ENCODE data around the gene RDX. TPM values are rescaled to one million over a fixed set of nuclear protein-coding genes. Genes with fewer than 3 reads are reported as not detected.

The RDX gene
- total RNA-seq, 1 experiment from 2014 or later, result 76.8 TPM

DNA sequence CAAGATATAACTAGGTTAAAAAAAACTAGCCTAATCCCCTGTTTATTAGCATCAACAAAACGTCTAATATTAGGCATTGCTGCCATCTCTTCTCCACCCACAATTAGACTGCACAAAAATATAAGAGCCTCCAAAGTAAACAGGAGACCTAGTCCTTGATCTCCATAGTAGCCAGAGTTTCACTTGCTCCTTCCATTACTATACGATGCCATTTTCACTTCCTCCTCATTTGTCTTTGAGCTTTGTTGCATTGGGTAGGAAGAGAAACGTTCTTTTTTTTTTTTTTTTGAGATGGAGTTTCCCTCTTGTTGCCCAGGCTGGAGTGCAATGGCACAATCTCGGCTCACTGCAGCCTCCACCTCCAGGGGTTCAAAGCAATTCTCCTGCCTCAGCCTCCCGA is 42.3 kb upstream of the RDX start:
- no peak for DNase-seq
- H3K4me3 Mint-ChIP-seq (ENCODE audit: low read depth, unreplicated experiment), result no peak overlapping the region
- CTCF ChIA-PET, result interaction anchor here (0.5 kb wide), 1 partner anchor 43 kb away, joined by 3 read pairs; no protein-coding TSS in a partner anchor
- no peaks in the 10 kb centered on the region for H3K27me3 Mint-ChIP-seq (ENCODE audit: unreplicated experiment)
- no peak overlapping the region for H3K27ac Mint-ChIP-seq (ENCODE audit: unreplicated experiment)
- peaks cover 23% of the 10 kb centered on the region for H3K36me3 Mint-ChIP-seq (ENCODE audit: insufficient read depth, unreplicated experiment)
- no TSS peak for BruUV-seq (replicated peaks)
- peaks cover 36% of the 10 kb centered on the region for H3K4me1 Mint-ChIP-seq (ENCODE audit: low read depth, unreplicated experiment)
- TF ChIP-seq, protein P1, sequence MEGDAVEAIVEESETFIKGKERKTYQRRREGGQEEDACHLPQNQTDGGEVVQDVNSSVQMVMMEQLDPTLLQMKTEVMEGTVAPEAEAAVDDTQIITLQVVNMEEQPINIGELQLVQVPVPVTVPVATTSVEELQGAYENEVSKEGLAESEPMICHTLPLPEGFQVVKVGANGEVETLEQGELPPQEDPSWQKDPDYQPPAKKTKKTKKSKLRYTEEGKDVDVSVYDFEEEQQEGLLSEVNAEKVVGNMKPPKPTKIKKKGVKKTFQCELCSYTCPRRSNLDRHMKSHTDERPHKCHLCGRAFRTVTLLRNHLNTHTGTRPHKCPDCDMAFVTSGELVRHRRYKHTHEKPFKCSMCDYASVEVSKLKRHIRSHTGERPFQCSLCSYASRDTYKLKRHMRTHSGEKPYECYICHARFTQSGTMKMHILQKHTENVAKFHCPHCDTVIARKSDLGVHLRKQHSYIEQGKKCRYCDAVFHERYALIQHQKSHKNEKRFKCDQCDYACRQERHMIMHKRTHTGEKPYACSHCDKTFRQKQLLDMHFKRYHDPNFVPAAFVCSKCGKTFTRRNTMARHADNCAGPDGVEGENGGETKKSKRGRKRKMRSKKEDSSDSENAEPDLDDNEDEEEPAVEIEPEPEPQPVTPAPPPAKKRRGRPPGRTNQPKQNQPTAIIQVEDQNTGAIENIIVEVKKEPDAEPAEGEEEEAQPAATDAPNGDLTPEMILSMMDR (IDR thresholded peaks at IDR 0.05; ENCODE audit: unreplicated experiment), result no peak
- H3K9me3 Mint-ChIP-seq (ENCODE audit: low read depth, unreplicated experiment), result peaks cover 7% of the 10 kb centered on the region
- intact Hi-C loops (cut with micrococcal nuclease; ENCODE audit: unreplicated experiment), result no loop called here

GRCh38 chr11:110337570-110338193 is 41.3 kb upstream of the RDX start:
- BruUV-seq (replicated peaks), result no TSS peak
- Mint-ChIP-seq H3K9me3 (ENCODE audit: low read depth, unreplicated experiment) (no peaks in the 10 kb centered on the region), H3K27ac (ENCODE audit: unreplicated experiment) (peak overlapping the region; percentile 60), H3K4me1 (ENCODE audit: low read depth, unreplicated experiment) (peaks cover 26% of the 10 kb centered on the region), H3K4me3 (ENCODE audit: low read depth, unreplicated experiment) (no peak overlapping the region), H3K27me3 (ENCODE audit: unreplicated experiment) (no peaks in the 10 kb centered on the region), H3K36me3 (ENCODE audit: insufficient read depth, unreplicated experiment) (peaks cover 19% of the 10 kb centered on the region)
- intact Hi-C loops (cut with micrococcal nuclease; ENCODE audit: unreplicated experiment), result no loop called here
- CTCF ChIA-PET, result no interaction called here
- peak; percentile 49 for DNase-seq
- TF ChIP-seq, protein P1 (IDR thresholded peaks at IDR 0.05; ENCODE audit: unreplicated experiment), result no peak

DNA sequence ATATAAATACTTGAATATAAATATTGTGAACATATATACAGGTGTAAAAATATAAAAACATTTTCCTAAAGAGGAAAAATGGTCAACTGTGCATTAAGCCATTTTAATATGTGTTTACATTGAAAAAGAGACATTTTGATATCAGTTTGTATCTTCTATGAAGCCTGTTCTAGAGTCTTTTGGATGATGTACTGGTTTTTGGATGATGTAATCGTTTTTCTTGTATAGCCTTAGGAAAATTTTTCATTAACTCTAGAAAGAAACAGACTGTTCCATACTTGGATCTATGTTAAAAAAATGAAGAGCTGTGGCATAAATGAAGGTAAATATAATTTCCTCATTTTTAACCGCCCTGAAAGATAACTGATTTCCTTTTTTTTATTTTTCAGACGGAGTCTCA is 39.6 kb upstream of the RDX start:
- Mint-ChIP-seq H3K4me1 (ENCODE audit: low read depth, unreplicated experiment) (peaks cover 26% of the 10 kb centered on the region), H3K9me3 (ENCODE audit: low read depth, unreplicated experiment) (no peaks in the 10 kb centered on the region), H3K36me3 (ENCODE audit: insufficient read depth, unreplicated experiment) (peaks cover 19% of the 10 kb centered on the region), H3K27ac (ENCODE audit: unreplicated experiment) (no peak overlapping the region), H3K27me3 (ENCODE audit: unreplicated experiment) (no peaks in the 10 kb centered on the region), H3K4me3 (ENCODE audit: low read depth, unreplicated experiment) (no peak overlapping the region)
- DNase-seq, result no peak
- TF ChIP-seq, protein P1 (IDR thresholded peaks at IDR 0.05; ENCODE audit: unreplicated experiment), result no peak
- CTCF ChIA-PET, result no interaction called here
- intact Hi-C loops (cut with micrococcal nuclease; ENCODE audit: unreplicated experiment), result no loop called here
- no TSS peak for BruUV-seq (replicated peaks)

- Mint-ChIP-seq H3K27ac (ENCODE audit: unreplicated experiment) (no peak overlapping the region), H3K4me1 (ENCODE audit: low read depth, unreplicated experiment) (peaks cover 21% of the 10 kb centered on the region), H3K4me3 (ENCODE audit: low read depth, unreplicated experiment) (no peak overlapping the region), H3K36me3 (ENCODE audit: insufficient read depth, unreplicated experiment) (peaks cover 19% of the 10 kb centered on the region), H3K27me3 (ENCODE audit: unreplicated experiment) (no peaks in the 10 kb centered on the region), H3K9me3 (ENCODE audit: low read depth, unreplicated experiment) (peaks cover 3% of the 10 kb centered on the region)
- TF ChIP-seq, protein P1 (IDR thresholded peaks at IDR 0.05; ENCODE audit: unreplicated experiment), result no peak
- no TSS peak for BruUV-seq (replicated peaks)
- intact Hi-C loops (cut with micrococcal nuclease; ENCODE audit: unreplicated experiment), result no loop called here
- DNase-seq, result no peak
- CTCF ChIA-PET, result no interaction called here
Measured at GRCh38 chr11:110335358-110335757, 38.9 kb upstream of the RDX start.
